ENCODE measurements around the gene SLC43A3.
"Not testable (repeated sequence)": the region's sequence is repeated elsewhere in the genome, so short reads cannot be mapped to it uniquely, and the experiment has no call there.

SLC43A3 gene

GRCh38 chr11:57403802-57404147 is 23.1 kb downstream of the SLC43A3 start:
- TF ChIP-seq CTCF (IDR thresholded peaks at IDR 0.05; ENCODE audit: low read depth, low read length), result no peak
- no peak overlapping the region for H3K4me3 ChIP-seq (ENCODE audit: low read depth, low read length)

DNA sequence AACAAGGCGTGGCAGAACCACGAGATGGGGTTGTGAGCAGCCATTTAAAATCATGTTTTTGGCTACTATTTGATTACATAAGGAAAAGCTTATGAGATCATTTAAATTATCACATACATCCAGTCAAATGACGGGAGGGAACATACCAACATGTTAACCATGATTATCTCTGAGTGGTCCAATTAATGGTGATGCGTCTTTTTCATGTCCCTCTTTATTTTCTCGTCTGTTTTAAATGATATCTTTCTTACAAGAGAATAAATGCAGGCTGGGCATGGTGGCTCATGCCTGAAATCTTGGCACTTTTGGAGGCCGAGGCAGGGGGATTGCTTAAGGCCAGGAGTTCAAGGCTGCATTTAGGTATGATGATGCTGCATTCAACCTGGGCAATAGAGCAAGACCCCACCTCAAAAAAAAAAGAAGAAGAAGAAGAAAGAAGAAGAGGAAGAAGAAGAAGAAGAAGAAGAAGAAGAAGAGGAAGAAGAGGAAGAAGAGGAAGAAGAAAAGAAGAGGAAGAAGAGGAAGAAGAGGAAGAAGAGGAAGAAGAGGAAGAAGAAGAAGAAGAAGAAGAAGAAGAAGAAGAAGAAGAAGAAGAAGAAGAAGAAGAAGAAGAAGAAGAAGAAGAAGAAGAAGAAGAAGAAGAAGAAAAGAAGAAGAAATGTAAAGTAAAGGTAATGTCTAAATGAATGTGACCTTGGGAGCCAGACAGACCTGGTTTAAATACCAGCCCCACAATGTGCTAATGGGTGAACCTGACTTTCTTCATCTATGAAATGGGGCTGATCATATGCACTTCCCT is 23.7 kb downstream of the SLC43A3 start:
- not testable (repeated sequence) for H3K4me3 ChIP-seq (ENCODE audit: low read depth, low read length)

DNA sequence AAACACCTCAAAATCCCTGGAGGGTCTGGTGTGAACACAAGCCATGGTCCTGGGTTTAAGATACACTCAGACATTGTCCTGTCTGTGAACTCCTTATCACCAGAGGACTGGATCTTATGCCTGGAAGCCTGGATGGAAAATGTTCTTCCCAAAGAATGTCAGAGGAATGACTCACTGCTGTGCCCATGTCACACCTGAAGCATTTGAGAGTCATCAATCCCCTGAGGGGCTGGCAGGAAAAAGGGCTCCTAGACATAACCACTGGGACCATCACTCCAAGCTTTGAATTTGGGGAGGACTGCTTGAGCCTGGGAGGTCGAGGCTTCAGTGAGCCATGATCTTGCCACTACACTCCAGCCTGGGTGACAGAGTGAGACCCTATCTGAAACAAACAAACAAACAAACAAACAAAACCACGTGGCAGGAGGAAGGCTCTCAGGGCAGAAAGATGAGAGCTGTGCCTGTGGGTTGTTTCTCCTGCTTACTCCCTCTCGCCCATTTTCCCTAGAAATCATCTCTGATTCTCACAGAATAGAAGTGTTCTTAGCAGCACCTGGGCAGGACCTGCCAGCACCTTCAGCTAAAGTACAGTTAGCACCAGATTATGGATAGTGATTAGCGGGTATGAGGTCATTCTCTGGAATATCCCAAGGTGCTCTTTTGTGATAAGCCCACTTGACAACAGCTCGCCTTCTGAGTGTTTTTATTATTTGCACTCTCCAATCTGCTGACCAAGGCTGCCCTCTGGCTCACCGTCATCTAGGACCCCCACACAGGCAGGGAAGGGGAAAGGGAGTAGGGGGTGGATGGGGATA is 24.5 kb downstream of the SLC43A3 start:
- H3K4me3 ChIP-seq (ENCODE audit: low read depth, low read length), result no peak overlapping the region
- no peak for TF ChIP-seq CTCF (IDR thresholded peaks at IDR 0.05; ENCODE audit: low read depth, low read length)

- no peak overlapping the region for H3K4me3 ChIP-seq (ENCODE audit: low read depth, low read length)
- no peak for TF ChIP-seq CTCF (IDR thresholded peaks at IDR 0.05; ENCODE audit: low read depth, low read length)
Observed at GRCh38 chr11:57399972-57400578, 26.8 kb downstream of the SLC43A3 start.

GRCh38 chr11:57399221-57399620 is 27.7 kb downstream of the SLC43A3 start:
- no peak overlapping the region for H3K4me3 ChIP-seq (ENCODE audit: low read depth, low read length)
- TF ChIP-seq CTCF (IDR thresholded peaks at IDR 0.05; ENCODE audit: low read depth, low read length), result no peak

- no peak for TF ChIP-seq CTCF (IDR thresholded peaks at IDR 0.05; ENCODE audit: low read depth, low read length)
- H3K4me3 ChIP-seq (ENCODE audit: low read depth, low read length), result no peak overlapping the region
Observed at GRCh38 chr11:57397394-57397990, 29.4 kb downstream of the SLC43A3 start.

GRCh38 chr11:57396744-57397143 is 30.2 kb downstream of the SLC43A3 start:
- H3K4me3 ChIP-seq (ENCODE audit: low read depth, low read length), result no peak overlapping the region
- TF ChIP-seq CTCF (IDR thresholded peaks at IDR 0.05; ENCODE audit: low read depth, low read length), result no peak
